ENCODE measurements around the gene STON1. TPM values are rescaled to one million over a fixed set of nuclear protein-coding genes. Genes with fewer than 3 reads are reported as not detected.
"Not testable (repeated sequence)": the region's sequence is repeated elsewhere in the genome, so short reads cannot be mapped to it uniquely, and the experiment has no call there.

The STON1 gene, protein sequence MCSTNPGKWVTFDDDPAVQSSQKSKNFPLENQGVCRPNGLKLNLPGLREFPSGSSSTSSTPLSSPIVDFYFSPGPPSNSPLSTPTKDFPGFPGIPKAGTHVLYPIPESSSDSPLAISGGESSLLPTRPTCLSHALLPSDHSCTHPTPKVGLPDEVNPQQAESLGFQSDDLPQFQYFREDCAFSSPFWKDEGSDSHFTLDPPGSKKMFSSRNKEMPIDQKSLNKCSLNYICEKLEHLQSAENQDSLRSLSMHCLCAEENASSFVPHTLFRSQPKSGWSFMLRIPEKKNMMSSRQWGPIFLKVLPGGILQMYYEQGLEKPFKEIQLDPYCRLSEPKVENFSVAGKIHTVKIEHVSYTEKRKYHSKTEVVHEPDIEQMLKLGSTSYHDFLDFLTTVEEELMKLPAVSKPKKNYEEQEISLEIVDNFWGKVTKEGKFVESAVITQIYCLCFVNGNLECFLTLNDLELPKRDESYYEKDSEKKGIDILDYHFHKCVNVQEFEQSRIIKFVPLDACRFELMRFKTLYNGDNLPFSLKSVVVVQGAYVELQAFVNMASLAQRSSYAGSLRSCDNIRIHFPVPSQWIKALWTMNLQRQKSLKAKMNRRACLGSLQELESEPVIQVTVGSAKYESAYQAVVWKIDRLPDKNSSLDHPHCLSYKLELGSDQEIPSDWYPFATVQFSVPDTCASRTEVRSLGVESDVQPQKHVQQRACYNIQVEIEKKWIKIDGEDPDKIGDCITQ
- 0.29 TPM in 1 of 2 replicates, not detected in the other for total RNA-seq (2014; rRNA removed; shearing (Covaris generic))

- no peak for DNase-seq (ENCODE audit: low spot score)
Measured at GRCh38 chr2:48530033-48530811, at the start of gene STON1. STON1 (plus strand) TSS chr2:48530154; CDS start chr2:48580634, 50,480 bp downstream.

DNA sequence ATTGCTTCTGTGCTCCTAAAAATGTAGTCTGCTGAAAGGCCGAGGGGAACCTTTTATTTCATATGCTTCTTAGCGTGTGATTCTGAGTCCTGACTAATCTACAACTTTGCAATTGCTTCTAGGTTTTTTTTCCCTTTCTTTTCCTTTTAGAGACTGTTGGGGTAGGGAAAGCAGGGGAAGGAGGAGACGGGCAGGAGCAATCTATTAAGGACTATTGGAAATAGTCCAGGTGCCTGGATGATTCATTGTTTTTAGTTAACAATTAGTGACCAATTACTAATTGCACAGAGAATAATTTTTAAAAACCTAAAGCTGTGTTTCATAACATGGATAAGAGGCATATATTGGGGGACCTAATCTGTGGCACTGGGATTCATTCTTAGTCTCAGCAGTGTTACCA lies 49.4 kb upstream of the STON1 start:
- DNase-seq (ENCODE audit: low spot score) = no peak

DNA sequence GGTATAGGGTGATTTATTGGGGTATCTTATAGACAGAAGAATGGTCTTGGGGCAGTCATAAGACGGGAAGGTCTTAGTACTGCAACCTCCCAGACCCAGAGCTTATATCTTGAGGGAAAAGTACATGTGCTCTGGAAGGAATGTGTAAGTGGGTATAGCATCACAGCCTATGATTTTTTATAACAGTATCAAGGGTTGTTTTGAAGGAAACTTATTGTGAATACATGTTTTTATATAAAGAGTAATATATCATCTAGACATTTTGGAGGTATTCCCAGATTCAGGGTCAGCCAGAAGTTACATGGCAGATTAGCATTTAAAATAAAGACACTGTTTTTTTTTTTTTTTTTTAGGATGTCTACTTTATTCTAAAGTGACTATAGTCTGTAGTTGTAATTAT lies 47.6 kb upstream of the STON1 start:
- DNase-seq (ENCODE audit: low spot score) = no peak

- DNase-seq (ENCODE audit: low spot score) = no peak
Measured at GRCh38 chr2:48482769-48483168, 47.2 kb upstream of the STON1 start.

GRCh38 chr2:48483506-48483905 lies 46.4 kb upstream of the STON1 start:
- DNase-seq (ENCODE audit: low spot score) = no peak

- no peak for DNase-seq (ENCODE audit: low spot score)
Measured at GRCh38 chr2:48483916-48484315, 46.0 kb upstream of the STON1 start.

DNA sequence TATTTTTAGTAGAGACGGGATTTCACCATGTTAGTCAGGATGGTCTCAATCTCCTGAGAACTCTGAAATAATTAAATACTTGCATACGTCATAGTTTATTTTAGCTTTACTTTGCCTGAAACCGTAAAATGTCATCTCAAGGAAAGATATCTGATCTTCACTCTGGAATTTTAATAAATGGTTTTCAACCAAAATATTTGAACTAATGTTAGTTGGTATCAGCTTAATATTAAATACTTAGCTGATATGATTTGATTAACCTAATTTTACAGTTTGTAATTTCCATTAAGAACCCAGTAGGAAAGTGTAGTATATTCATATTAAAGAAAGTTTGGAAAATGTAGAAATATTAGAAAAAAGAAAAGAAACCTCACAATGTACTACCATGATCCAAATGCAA lies 41.4 kb upstream of the STON1 start:
- DNase-seq (ENCODE audit: low spot score) = no peak

DNA sequence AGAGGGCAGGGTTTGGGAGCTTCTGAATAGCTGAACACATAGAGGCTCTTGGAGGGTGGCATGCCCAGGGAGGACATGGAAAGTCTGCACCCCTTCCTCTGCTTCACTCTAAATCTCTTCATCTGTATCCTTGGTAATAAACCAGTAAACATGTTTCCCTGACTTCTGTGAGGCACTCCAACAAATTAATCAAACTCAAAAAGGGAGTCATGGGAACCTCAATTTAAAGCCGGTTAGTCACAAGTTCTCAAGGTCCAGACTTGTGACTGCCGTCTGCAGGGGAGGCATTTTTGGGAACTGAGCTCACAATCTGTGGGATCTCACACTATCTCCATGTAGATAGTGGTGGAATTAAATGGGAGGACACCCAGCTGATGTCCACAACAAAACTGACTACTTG lies 33.1 kb upstream of the STON1 start:
- no peak for DNase-seq (ENCODE audit: low spot score)

DNA sequence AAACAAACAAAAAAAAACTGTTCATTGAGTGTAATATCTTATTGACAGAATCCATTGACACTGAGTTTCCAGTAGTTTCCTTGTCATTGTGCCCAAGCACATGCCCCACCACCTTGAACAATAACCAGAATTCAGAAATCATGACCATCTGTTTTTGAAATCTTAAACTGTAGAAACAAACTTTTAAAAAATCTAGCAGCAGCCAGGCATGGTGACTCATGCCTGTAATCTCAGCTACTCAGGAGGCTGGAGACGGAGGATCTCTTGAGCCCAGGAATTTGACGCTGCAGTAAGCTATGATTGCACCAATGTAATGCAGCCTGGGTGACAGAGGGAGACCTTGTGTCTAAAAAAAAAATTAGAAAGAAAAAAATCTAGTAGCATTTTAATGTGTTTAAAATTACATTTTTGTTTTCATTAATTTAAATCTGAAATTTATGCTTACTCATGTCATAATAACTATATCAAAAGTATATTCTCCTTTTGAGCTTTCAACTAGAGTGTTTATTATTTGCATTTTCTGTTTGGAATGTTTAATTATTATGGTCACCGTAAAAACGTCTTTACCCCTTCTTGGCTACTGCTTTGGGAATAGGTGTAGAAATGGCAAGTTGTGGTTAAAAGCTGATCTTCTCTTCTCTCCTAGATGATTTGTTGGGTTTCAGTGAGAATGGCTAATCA lies 25.2 kb upstream of the STON1 start:
- DNase-seq (ENCODE audit: low spot score) = no peak

DNA sequence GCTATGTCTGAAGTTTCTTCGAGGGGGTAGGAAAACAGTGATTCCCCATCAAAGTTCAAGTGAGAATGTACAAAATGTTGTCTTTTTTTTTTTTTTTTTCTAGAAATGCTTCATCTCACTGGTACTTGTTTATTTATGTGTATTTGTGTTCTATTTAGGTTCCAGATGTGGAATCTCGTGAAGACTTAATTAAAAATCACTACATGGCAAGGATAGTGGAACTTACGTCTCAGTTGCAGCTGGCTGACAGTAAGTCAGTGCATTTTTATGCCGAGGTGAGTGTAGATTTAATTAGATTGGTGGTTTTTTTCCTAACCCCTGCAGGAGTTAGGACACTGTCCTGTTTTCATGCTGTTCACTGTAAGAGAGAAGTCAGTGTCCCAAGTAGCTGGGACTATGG lies 22.8 kb upstream of the STON1 start:
- no peak for DNase-seq (ENCODE audit: low spot score)

- no peak for DNase-seq (ENCODE audit: low spot score)
Measured at GRCh38 chr2:48508461-48509124, 21.4 kb upstream of the STON1 start.

GRCh38 chr2:48510329-48510728 lies 19.6 kb upstream of the STON1 start:
- DNase-seq (ENCODE audit: low spot score) = no peak

DNA sequence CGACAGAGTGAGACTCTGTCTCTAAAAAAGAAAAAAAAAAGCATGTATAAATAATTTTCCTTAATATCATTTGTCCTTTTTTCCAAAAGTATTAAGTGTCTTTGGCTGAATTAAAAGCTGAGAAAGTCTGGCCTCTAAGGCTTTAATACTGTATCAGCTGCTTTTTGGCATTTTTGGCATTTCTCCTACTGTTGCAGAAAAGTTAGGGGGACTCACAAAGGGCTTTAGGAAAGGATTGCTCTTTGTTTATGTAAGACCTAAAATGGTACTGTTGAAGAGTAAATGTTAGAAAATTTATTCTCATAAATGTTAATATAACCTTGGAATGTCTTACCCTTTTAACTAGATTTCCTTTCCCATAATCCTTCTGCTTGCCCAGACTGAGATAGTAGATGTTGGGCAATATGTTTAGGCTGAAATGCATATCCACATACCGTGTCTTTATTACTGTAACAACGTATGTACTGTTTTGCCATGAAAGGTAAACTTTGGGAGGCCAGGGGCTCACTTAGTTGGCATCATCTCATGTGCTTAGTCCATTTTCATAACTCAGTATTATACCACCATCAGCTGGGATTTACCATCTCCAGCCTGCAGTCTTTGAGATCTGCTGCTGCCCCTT lies 18.0 kb upstream of the STON1 start:
- DNase-seq (ENCODE audit: low spot score) = no peak

DNA sequence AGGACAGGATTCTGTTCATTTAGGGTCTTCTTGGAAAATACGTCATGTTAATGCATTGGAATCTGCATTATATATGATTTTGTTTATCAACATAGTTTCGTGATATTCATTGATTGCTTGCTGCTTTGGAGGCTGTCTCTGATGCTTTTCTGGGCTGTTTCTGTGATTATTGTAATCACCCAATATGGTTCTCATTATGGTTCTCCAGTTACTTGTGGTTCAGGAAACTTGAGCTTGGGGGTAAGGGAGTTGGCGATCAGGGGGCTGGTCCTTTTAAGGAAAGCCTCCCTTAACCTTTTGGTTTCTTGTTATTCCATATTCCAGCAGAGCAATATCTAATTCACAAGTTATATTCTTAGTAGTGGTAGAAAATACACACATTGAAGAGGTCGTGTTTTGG lies 17.4 kb upstream of the STON1 start:
- DNase-seq (ENCODE audit: low spot score) = no peak

DNA sequence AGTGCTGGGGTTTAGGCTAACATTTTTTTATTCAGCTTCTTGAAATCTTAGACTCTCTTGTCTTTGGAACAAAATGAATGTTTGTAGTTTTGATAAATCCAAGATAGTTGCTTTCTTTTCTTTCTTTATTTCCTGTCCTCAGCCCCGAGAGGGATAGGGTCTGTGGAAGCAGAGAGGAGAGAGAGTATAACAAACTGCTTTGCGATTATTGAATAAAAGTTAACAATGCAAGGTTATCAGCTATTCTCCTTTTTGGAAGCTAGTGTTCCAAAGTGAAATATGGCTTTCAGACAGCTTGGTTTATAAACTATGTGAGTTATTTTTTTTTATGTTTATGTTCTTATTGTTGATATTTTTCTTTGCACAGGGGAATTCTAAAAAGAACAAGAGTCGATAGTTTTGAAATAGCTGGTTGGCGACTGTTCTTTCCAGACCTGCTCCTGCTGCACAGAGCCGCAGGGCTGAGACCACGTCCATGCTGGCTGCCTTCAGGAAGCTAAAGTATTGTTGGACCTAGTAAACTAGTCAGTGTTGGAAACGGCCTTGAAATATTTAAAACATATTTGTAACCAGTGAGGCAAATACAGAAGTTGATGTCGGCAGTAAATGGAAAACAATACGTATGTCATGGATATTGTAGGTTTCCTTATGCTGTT lies 15.5 kb upstream of the STON1 start:
- no peak for DNase-seq (ENCODE audit: low spot score)

- DNase-seq (ENCODE audit: low spot score) = no peak
Measured at GRCh38 chr2:48515513-48515985, 14.4 kb upstream of the STON1 start.

GRCh38 chr2:48519593-48519992 lies 10.4 kb upstream of the STON1 start:
- no peak for DNase-seq (ENCODE audit: low spot score)

DNA sequence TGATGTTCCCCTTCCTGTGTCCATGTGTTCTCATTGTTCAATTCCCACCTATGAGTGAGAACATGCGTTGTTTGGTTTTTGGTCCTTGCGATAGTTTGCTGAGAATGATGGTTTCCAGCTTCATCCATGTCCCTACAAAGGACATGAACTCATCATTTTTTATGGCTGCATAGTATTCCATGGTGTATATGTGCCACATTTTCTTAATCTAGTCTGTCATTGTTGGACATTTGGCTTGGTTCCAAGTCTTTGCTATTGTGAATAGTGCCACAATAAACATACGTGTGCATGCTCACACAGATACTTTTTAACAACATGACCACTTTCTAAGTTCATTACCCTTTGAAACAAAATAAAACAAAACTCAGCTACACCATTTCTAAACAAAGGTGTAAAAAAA lies 5.2 kb upstream of the STON1 start:
- DNase-seq (ENCODE audit: low spot score) = not testable (repeated sequence)

DNA sequence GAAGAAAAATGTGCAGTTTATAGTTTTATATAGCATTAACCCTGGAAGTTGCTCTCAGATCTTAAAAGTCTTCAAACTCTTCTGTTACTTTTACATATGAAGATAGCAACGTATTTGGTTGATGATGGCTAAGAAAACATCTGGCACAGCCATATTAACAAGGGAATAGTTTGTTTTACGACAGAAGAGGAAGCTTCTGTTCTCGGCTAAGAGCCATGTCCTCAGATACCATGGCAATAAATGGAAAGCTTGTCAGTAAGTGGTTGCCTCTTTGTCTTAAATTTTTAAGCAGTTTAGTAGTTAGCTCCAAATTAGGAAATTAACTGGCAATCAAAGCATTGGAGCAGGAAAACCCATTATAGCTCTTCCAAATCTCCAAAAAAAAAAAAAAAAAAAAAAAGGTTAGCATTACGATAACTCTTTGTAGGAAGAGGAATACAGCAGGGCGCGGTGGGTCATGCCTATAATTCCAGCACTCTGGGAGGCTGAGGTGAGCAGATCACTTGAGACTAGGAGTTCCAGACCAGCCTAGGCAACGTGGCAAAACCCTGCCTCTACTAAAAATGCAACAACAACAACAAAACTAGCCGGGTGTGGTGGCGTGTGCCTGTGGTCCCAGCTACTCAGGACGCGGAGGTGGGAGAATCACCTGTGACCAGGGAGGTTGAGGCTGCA lies 4.5 kb upstream of the STON1 start:
- no peak for DNase-seq (ENCODE audit: low spot score)

Data from HT-29 (cell line).